Stimulated activated CD8-positive, alpha-beta memory T cell treated with anti-CD3 and anti-CD28 coated beads, Interleukin-2, amount 100 ng/mL, for 1 hour (primary cell): Measurements from ENCODE around the gene KAT14.
"Not testable (repeated sequence)": the region's sequence is repeated elsewhere in the genome, so short reads cannot be mapped to it uniquely, and the experiment has no call there.

Source experiments
- DNase-seq, 2 donors: peaks; one replicate each; pipeline ENCODE4 v3.0.0-alpha.2; 2020; ENCODE audit warnings: low read depth in 2 of 2

The KAT14 gene

DNA sequence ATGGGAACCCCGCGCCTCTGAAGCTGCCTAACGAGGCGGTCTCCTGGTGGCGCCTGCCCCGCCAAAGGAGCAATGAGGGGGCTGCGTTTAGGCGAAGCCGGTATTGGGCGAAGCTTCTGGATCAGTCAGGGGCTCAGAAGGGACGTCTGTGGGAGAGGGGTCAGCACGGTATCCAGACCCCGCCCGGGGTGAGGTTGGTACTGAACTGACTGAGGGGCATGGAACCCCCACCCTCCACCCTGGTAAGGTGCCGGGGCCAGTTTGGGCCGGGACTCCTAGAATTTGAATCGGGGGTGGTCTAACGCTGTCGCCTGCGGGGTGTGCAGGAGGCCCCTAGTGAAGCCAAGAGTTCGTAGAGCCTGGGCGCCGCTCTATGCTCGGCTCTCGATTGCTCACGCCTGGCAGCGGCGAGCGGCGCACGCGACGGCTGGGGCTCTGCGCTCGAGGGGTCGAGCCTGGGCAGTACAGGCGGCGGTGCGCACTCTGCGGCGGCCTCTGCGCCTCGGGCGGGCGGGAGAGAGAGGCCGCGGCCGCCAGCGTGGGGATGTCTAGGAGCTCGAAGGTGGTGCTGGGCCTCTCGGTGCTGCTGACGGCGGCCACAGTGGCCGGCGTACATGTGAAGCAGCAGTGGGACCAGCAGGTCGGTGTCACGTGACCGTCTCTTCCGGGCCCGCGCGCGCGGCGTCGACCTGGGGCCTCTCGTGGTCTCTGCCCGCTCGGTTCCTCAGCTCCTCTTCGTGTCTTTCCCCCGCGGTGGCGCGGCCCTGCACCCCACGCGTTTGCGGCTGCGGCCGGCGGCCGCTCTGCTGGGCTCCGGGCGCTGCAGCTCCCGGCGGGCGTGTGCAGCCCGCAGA, at the start of gene KAT14, which contains the start of gene PET117:
KAT14 (plus strand) TSS at position 452 of the 854 bp plus-strand sequence. CDS start 4,798 bp downstream, outside the sequence.
PET117 (plus strand) TSS at position 452 of the 854 bp plus-strand sequence; CDS start at position 545, 93 bp downstream.
- peak; percentile 79 to 81 for DNase-seq

GRCh38 chr20:18088298-18088697, 49.4 kb upstream of the KAT14 start:
- DNase-seq, result not testable (repeated sequence)

GRCh38 chr20:18088841-18089240, 48.8 kb upstream of the KAT14 start:
- DNase-seq, result not testable (repeated sequence)

DNA sequence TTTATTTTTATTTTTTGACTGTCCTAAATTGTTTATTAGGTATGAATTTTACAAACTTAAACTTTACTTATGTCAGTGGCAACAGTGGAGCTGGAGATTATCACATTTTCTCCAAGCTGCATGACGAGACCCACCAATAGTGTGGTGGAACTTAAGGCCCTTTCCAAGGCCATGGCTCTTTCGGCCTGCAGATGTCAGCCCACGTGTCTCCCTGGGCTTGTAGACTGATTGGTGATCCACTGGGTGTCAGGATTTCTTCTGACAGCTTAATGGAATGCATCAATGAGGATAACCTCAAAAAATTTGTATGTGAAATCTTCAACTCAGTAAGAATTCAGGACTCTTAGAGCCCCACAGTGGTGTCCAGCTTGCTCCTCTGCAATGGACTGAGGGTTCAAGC, 47.6 kb upstream of the KAT14 start:
- no peak for DNase-seq

GRCh38 chr20:18090477-18090876, 47.2 kb upstream of the KAT14 start:
- no peak for DNase-seq

GRCh38 chr20:18091623-18092022, 46.0 kb upstream of the KAT14 start:
- DNase-seq, result no peak

- DNase-seq, result no peak
Measured at GRCh38 chr20:18092890-18093289, 44.8 kb upstream of the KAT14 start.

GRCh38 chr20:18093388-18093787, 44.3 kb upstream of the KAT14 start:
- no peak for DNase-seq

GRCh38 chr20:18094191-18094590, 43.5 kb upstream of the KAT14 start:
- DNase-seq, result no peak

GRCh38 chr20:18100569-18100968, 37.1 kb upstream of the KAT14 start:
- DNase-seq, result not testable (repeated sequence)

DNA sequence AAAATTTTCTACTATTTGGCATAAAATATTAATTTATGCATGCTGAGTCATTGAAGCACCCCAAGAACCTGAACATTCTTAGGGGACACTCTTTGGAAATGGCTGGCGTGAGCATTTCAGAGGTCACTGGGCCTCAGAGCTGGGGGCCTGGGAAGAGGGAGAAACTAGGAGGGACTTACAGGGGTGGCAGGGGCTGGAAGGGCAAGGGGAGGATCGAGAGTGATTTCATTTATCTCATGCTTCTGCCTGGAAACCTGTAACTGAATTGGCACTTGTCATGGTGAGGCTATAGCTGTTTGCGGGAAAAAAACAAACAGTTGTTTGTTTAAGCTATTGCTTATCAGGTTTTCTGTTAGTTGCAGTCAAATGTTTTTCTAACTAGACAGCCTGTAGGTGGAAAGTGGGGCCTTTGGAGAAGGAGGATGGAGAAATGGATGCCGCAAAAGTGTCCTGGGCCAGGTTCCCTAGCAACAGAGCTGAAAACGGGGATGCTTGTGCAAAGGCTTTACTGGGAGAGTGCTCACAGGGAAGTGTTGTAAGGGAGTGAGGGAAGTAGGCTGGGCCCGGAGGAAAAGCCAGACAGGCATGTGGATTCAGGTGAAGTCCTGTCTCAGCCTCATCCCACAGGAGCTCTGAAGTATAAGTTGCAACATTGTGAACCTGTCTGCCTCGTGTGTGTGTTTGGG, 36.4 kb upstream of the KAT14 start:
- no peak for DNase-seq

DNA sequence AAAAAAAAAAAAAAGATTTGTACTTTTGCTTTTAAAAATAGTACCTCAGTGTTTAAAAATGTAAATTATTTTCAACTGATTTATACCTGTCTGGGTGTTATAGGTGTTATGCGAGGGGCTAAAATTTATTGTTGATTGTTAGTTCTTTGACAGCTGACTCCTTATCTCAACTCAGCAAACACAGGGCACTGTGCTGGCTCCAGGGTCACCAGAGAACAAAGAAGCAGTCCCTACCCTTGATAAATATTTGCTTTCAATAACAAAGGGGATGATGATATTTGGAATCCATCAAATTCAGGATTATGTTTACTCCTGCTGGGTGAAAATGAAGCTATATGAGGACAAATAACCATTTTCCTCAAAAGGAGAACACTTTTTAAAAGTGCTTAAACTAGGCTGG, 34.2 kb upstream of the KAT14 start:
- DNase-seq, result no peak

- DNase-seq, result no peak
Measured at GRCh38 chr20:18108326-18108725, 29.3 kb upstream of the KAT14 start.

- not testable (repeated sequence) for DNase-seq
Measured at GRCh38 chr20:18128574-18128973, 9.1 kb upstream of the KAT14 start.

GRCh38 chr20:18132663-18133062, 5.0 kb upstream of the KAT14 start:
- DNase-seq, result no peak

GRCh38 chr20:18133962-18134361, 3.7 kb upstream of the KAT14 start:
- no peak for DNase-seq

DNA sequence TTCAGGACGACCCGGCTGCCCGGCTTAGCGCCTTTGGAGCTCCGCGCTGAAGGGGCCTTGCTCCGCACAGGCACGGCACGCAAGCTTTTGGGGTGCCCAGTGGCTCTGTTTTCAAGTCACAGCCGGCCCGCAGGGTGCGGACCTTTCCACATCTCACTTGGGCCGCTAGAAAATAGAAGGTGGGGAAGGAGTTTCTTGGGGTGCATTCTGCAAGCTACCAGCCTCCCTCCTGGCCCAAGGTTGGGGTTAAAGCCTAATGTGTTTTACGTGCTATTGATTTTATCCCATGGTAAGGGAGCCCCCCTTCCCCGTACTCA, 561 bp downstream of the KAT14 start:
- no peak for DNase-seq

GRCh38 chr20:18138639-18139583, 1.2 kb downstream of the KAT14 start:
- no peak for DNase-seq

DNA sequence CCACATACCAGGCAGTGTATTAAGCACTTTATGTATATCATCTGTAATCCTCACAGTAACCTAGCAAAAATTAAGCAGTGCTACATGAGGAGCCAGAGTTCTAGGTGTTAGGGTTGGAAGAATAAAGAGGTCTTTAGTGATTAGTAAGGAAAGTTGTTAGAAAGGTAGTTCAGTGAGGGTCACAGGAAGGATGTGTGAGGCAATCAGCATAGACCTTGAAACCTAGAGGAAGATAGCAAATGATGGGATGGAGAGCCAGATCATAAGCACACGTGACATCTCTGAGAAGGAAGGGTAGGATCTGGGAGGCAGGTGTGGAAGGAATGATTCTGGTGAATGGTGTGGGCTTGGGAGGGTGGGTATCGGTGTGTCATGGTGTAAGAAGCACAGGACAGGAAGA, 2.2 kb downstream of the KAT14 start:
- DNase-seq, result no peak

GRCh38 chr20:18144541-18145099, 7.0 kb downstream of the KAT14 start:
- no peak for DNase-seq

DNA sequence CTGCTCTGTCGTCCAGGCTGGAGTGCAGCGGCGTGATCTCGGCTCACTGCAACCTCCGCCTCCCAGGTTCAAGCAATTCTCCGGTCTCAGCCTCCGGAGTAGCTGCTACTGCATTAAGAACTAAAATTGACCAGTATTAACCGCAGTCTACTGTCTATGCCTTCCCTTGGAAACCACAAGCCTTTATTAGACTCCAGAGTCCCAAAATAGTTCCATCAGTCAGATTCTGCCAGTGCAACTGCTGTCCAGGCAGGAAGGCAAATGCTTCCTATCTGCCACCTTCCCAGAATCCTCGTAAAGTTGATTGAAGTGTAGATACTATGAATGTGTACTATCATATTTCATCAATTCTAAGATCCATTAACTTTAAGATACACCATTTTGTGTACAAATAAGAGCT, 16.7 kb downstream of the KAT14 start:
- no peak for DNase-seq

GRCh38 chr20:18156045-18156444, 18.4 kb downstream of the KAT14 start:
- no peak for DNase-seq
